Upper lobe of left lung (tissue), 4 donors: ENCODE data around the gene CNTNAP2.

ENCODE experiments used
- EP300 ChIP-seq, 4 donors: sonication (generic); formaldehyde crosslinking; IDR thresholded peaks; one replicate each; pipeline ENCODE4 v1.5.1; 2017; ENCODE audit warnings: antibody characterized with exemption in 4 of 4, control low read depth in 2 of 4
- POLR2A ChIP-seq, 4 donors: fragments of 450-650 bp; IDR thresholded peaks; one replicate each; pipeline ENCODE4 v1.5.1; 2016 to 2017; ENCODE audit warnings: antibody characterized with exemption in 4 of 4, mild to moderate bottlenecking in 2 of 4
- POLR2AphosphoS5 ChIP-seq, 2 donors: sonication (generic); formaldehyde crosslinking; IDR thresholded peaks; one replicate each; pipeline ENCODE4 v1.5.1; 2017; ENCODE audit warnings: antibody characterized with exemption in 2 of 2
- TF ChIP-seq, protein P1 (sequence below), 6 experiments: fragments of 450-650 bp in 4 of 6; fragments of 200-600 bp in 2 of 6; sonication (generic) in 2 of 6; IDR thresholded peaks; one replicate each; pipeline ENCODE4 v1.5.1; 2016 to 2019; ENCODE audit warnings: antibody characterized with exemption in 6 of 6

DNA sequence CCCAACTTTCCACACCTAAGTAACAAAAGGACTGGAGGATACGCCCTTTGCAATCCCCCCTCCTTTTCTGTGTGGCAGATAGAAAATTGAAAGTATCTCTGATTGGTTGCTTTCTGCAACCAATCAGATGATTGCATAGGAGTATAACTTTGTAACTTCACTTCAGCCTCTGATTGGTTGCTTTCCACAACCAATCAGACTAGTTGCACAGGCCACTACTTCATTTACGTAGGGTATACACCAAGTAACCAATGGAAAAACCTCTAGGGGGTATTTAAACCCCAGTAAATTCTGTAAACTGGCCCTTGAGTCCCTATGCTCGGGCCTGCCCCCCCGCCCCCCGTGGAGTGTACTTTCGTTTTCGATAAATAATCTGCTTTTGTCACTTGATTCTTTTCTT lies 1080.4 kb downstream of the CNTNAP2 start:
- no peak for TF ChIP-seq POLR2AphosphoS5 (IDR thresholded peaks at IDR 0.05)
- TF ChIP-seq POLR2A (IDR thresholded peaks at IDR 0.05), result no peak
- TF ChIP-seq, protein P1, sequence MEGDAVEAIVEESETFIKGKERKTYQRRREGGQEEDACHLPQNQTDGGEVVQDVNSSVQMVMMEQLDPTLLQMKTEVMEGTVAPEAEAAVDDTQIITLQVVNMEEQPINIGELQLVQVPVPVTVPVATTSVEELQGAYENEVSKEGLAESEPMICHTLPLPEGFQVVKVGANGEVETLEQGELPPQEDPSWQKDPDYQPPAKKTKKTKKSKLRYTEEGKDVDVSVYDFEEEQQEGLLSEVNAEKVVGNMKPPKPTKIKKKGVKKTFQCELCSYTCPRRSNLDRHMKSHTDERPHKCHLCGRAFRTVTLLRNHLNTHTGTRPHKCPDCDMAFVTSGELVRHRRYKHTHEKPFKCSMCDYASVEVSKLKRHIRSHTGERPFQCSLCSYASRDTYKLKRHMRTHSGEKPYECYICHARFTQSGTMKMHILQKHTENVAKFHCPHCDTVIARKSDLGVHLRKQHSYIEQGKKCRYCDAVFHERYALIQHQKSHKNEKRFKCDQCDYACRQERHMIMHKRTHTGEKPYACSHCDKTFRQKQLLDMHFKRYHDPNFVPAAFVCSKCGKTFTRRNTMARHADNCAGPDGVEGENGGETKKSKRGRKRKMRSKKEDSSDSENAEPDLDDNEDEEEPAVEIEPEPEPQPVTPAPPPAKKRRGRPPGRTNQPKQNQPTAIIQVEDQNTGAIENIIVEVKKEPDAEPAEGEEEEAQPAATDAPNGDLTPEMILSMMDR (IDR thresholded peaks at IDR 0.05), result no peak
- no peak for TF ChIP-seq EP300 (IDR thresholded peaks at IDR 0.05)
